ENCODE data around the gene MAPK13.

The MAPK13 gene

DNA sequence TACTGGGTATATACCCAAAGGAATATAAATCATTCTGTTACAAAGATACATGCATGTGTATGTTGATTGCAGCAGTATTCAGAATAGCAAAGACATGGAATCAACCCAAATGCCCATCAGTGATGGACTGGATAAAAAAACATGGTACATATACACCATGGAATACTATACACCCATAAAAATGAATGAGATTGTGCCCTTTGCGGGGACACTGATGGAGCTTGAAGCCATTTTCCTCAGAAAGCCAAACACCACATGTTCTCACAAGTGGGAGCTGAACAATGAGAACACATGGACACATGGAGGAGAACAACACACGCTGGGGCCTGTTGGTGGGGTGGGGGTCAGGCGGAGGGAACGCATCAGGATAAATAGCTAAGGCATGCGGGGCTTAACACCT, 41.3 kb upstream of the MAPK13 start:
- Histone ChIP-seq H2AFZ (ENCODE audit: low read length) (no peak overlapping the region), H3K9ac (ENCODE audit: low read depth, low read length, poor library complexity, severe bottlenecking) (no peak overlapping the region), H4K20me1 (ENCODE audit: insufficient read depth, low read length, poor library complexity, severe bottlenecking) (no peaks in the 10 kb centered on the region), H3K4me2 (ENCODE audit: low read depth, low read length, poor library complexity, severe bottlenecking) (no peak overlapping the region), H3K36me3 (ENCODE audit: insufficient read depth, low read length) (peaks cover 73% of the 10 kb centered on the region), H3K4me1 (ENCODE audit: insufficient read depth, low read length, poor library complexity, severe bottlenecking) (no peaks in the 10 kb centered on the region), H3K9me2 (replicated peaks; ENCODE audit: low read depth, low read length) (no peaks in the 10 kb centered on the region), H3K27me3 (ENCODE audit: insufficient read depth, low read length, poor library complexity, severe bottlenecking) (no peaks in the 10 kb centered on the region), H3K9me3 (ENCODE audit: insufficient read depth, low read depth, low read length) (no peaks in the 10 kb centered on the region), H3K4me3 (ENCODE audit: low read length, poor library complexity, severe bottlenecking) (no peak overlapping the region), H3K79me2 (ENCODE audit: insufficient read depth, low read length) (0 out of 2 replicates have a peak, but pooled peaks cover 2% of the 10 kb centered on the region), H3F3A (ENCODE audit: low read depth) (peaks cover 7% of the 10 kb centered on the region)
- TF ChIP-seq, protein P1, sequence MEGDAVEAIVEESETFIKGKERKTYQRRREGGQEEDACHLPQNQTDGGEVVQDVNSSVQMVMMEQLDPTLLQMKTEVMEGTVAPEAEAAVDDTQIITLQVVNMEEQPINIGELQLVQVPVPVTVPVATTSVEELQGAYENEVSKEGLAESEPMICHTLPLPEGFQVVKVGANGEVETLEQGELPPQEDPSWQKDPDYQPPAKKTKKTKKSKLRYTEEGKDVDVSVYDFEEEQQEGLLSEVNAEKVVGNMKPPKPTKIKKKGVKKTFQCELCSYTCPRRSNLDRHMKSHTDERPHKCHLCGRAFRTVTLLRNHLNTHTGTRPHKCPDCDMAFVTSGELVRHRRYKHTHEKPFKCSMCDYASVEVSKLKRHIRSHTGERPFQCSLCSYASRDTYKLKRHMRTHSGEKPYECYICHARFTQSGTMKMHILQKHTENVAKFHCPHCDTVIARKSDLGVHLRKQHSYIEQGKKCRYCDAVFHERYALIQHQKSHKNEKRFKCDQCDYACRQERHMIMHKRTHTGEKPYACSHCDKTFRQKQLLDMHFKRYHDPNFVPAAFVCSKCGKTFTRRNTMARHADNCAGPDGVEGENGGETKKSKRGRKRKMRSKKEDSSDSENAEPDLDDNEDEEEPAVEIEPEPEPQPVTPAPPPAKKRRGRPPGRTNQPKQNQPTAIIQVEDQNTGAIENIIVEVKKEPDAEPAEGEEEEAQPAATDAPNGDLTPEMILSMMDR (conservative IDR thresholded peaks at IDR 0.05; ENCODE audit: low read length) = no peak
- no peak for TF ChIP-seq EZH2phosphoT487 (IDR thresholded peaks at IDR 0.05; ENCODE audit: borderline replicate concordance)

GRCh38 chr6:36094238-36094637, 36.1 kb upstream of the MAPK13 start:
- no peak overlapping the region for H3K4me3 ChIP-seq (ENCODE audit: low read length, poor library complexity, severe bottlenecking)
- H3K4me1 ChIP-seq (ENCODE audit: insufficient read depth, low read length, poor library complexity, severe bottlenecking) = peaks cover 47% of the 10 kb centered on the region
- H4K20me1 ChIP-seq (ENCODE audit: insufficient read depth, low read length, poor library complexity, severe bottlenecking) = no peaks in the 10 kb centered on the region
- H3K27me3 ChIP-seq (ENCODE audit: insufficient read depth, low read length, poor library complexity, severe bottlenecking) = no peaks in the 10 kb centered on the region
- H3F3A ChIP-seq (ENCODE audit: low read depth) = peaks cover 22% of the 10 kb centered on the region
- no peak overlapping the region for H2AFZ ChIP-seq (ENCODE audit: low read length)
- peaks cover 56% of the 10 kb centered on the region for H3K36me3 ChIP-seq (ENCODE audit: insufficient read depth, low read length)
- H3K4me2 ChIP-seq (ENCODE audit: low read depth, low read length, poor library complexity, severe bottlenecking) = peak overlapping the region; percentile 49
- no peaks in the 10 kb centered on the region for H3K9me3 ChIP-seq (ENCODE audit: insufficient read depth, low read depth, low read length)
- H3K9ac ChIP-seq (ENCODE audit: low read depth, low read length, poor library complexity, severe bottlenecking) = peak overlapping the region; percentile 49
- peaks cover 28% of the 10 kb centered on the region; the same call in 1 of the 2 replicates for H3K79me2 ChIP-seq (ENCODE audit: insufficient read depth, low read length)
- TF ChIP-seq, protein P1 (conservative IDR thresholded peaks at IDR 0.05; ENCODE audit: low read length) = no peak
- no peak for TF ChIP-seq EZH2phosphoT487 (IDR thresholded peaks at IDR 0.05; ENCODE audit: borderline replicate concordance)
- no peaks in the 10 kb centered on the region for H3K9me2 ChIP-seq (replicated peaks; ENCODE audit: low read depth, low read length)

GRCh38 chr6:36094753-36095496, 35.4 kb upstream of the MAPK13 start:
- Histone ChIP-seq H3K4me3 (ENCODE audit: low read length, poor library complexity, severe bottlenecking) (peak overlapping the region; percentile 8), H3K36me3 (ENCODE audit: insufficient read depth, low read length) (peaks cover 51% of the 10 kb centered on the region), H3K4me1 (ENCODE audit: insufficient read depth, low read length, poor library complexity, severe bottlenecking) (peaks cover 53% of the 10 kb centered on the region), H3K9me3 (ENCODE audit: insufficient read depth, low read depth, low read length) (no peaks in the 10 kb centered on the region), H3K9me2 (replicated peaks; ENCODE audit: low read depth, low read length) (no peaks in the 10 kb centered on the region), H3K27me3 (ENCODE audit: insufficient read depth, low read length, poor library complexity, severe bottlenecking) (no peaks in the 10 kb centered on the region), H3K4me2 (ENCODE audit: low read depth, low read length, poor library complexity, severe bottlenecking) (peak overlapping the region; percentile 49), H3K79me2 (ENCODE audit: insufficient read depth, low read length) (peaks cover 28% of the 10 kb centered on the region; the same call in 1 of the 2 replicates), H3F3A (ENCODE audit: low read depth) (peaks cover 23% of the 10 kb centered on the region), H2AFZ (ENCODE audit: low read length) (no peak overlapping the region), H4K20me1 (ENCODE audit: insufficient read depth, low read length, poor library complexity, severe bottlenecking) (no peaks in the 10 kb centered on the region), H3K9ac (ENCODE audit: low read depth, low read length, poor library complexity, severe bottlenecking) (peak overlapping the region; percentile 49)
- TF ChIP-seq EZH2phosphoT487 (IDR thresholded peaks at IDR 0.05; ENCODE audit: borderline replicate concordance) = no peak
- TF ChIP-seq, protein P1 (conservative IDR thresholded peaks at IDR 0.05; ENCODE audit: low read length) = peak; percentile 99
